Subcutaneous abdominal adipose tissue (tissue), 5 donors: Measurements from ENCODE around the gene RPP25.

Experiments used
- H3K27ac ChIP-seq: one replicate; pipeline ENCODE4 v1.7.0; 2013; ENCODE audit warnings: low read depth, mild to moderate bottlenecking, inconsistent platforms, low read length, moderate library complexity
- H3K27me3 ChIP-seq, 5 donors: one replicate each; pipeline ENCODE4 v1.7.0; 2013; ENCODE audit warnings: low read length in 5 of 5, inconsistent platforms in 1 of 5; ENCODE audit not compliant: control insufficient read depth in 5 of 5, insufficient read depth in 4 of 5
- H3K36me3 ChIP-seq, 5 donors: one replicate each; pipeline ENCODE4 v1.7.0; 2013; ENCODE audit warnings: low read length in 5 of 5; ENCODE audit not compliant: control insufficient read depth in 5 of 5, insufficient read depth in 5 of 5
- H3K4me1 ChIP-seq, 5 donors: one replicate each; pipeline ENCODE4 v1.7.0; 2013; ENCODE audit warnings: low read length in 5 of 5, mild to moderate bottlenecking in 3 of 5, moderate library complexity in 1 of 5; ENCODE audit not compliant: control insufficient read depth in 5 of 5, insufficient read depth in 5 of 5
- H3K4me3 ChIP-seq, 5 donors: one replicate each; pipeline ENCODE4 v1.7.0; 2013; ENCODE audit warnings: low read length in 5 of 5, low read depth in 1 of 5
- H3K9ac ChIP-seq, 5 donors: one replicate each; pipeline ENCODE4 v1.7.0; 2013; ENCODE audit warnings: low read length in 5 of 5, mild to moderate bottlenecking in 4 of 5, moderate library complexity in 3 of 5
- H3K9me3 ChIP-seq, 5 donors: one replicate each; pipeline ENCODE4 v1.7.0; 2013; ENCODE audit warnings: low read length in 5 of 5; ENCODE audit not compliant: control insufficient read depth in 5 of 5
- donor health status: healthy.
- donor health status: healthy.
- donor health status: healthy.
- donor health status: healthy.
- donor health status: healthy.

RPP25 gene

GRCh38 chr15:74992619-74993018 is 36.0 kb upstream of the RPP25 start:
- no peak overlapping the region for H3K4me3 ChIP-seq
- peaks cover 1 to 19% (median 15%) of the 10 kb centered on the region in 5 donors for H3K4me1 ChIP-seq
- H3K27me3 ChIP-seq, result peaks cover 5 to 17% (median 12%) of the 10 kb centered on the region in 5 donors
- no peaks in the 10 kb centered on the region for H3K36me3 ChIP-seq
- H3K9ac ChIP-seq, result no peak overlapping the region
- H3K9me3 ChIP-seq, result peaks cover 0 to 2% (median 0%) of the 10 kb centered on the region in 5 donors
- no peak overlapping the region for H3K27ac ChIP-seq

GRCh38 chr15:74989527-74989926 is 33.0 kb upstream of the RPP25 start:
- Histone ChIP-seq H3K4me3 (no peak overlapping the region), H3K9ac (no peak overlapping the region), H3K27ac (no peak overlapping the region), H3K9me3 (no peaks in the 10 kb centered on the region), H3K27me3 (peaks cover 0 to 3% (median 0%) of the 10 kb centered on the region in 5 donors), H3K36me3 (no peaks in the 10 kb centered on the region), H3K4me1 (peaks cover 0 to 1% (median 0%) of the 10 kb centered on the region in 5 donors)

GRCh38 chr15:74988007-74988800 is 31.6 kb upstream of the RPP25 start:
- peaks cover 0 to 3% (median 0%) of the 10 kb centered on the region in 5 donors for H3K27me3 ChIP-seq
- H3K9ac ChIP-seq, result no peak overlapping the region
- no peaks in the 10 kb centered on the region for H3K9me3 ChIP-seq
- no peak overlapping the region for H3K4me3 ChIP-seq
- no peaks in the 10 kb centered on the region for H3K36me3 ChIP-seq
- no peak overlapping the region for H3K27ac ChIP-seq
- H3K4me1 ChIP-seq, result no peaks in the 10 kb centered on the region

DNA sequence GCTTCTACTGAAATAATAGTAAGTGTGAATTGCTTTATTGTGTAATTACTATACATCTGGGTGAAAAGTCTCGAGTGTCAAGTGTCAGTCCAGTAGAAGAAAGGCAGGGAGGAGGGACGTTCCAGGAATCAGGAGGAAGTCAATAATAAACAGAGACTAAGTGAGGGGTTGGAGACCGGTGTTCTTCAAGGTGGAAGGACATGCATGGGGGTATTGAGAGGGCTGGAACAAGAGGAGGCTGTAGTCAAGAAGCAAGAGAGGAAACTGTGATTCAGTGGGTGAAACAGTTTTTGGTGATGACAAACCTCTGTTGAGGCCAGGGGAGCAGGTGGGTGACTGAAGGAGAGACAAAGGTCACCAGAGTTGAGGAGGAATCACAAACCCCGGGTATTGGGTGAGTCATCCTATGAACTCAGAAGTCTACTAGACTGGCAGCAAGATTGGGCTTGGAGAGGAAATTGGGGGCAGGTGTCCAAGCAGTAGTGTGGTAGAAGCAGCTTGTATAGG is 27.2 kb upstream of the RPP25 start:
- Histone ChIP-seq H3K27ac (no peak overlapping the region), H3K4me3 (no peak overlapping the region), H3K36me3 (no peaks in the 10 kb centered on the region), H3K9ac (no peak overlapping the region), H3K9me3 (no peaks in the 10 kb centered on the region), H3K27me3 (peaks cover 0 to 4% (median 3%) of the 10 kb centered on the region in 5 donors), H3K4me1 (no peaks in the 10 kb centered on the region)

DNA sequence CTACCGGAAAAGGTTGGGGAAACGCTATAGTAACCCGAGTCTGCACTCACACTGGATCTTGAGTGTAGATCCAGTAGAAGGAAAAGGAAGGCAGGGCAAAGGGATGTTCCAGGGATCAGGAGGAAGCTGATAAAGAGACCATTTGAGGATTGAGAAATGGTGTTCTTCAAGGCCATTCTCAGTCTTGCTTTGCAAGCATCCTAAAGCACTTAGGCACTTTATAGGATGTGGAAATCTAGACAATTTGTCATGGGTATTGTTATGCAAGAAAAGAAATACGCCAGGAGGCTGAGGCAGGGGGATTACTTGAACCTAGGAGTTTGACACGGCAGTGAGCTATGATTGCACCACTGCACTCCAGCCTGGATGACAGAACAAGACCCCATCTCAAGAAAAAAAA is 25.6 kb upstream of the RPP25 start:
- Histone ChIP-seq H3K27me3 (peaks cover 0 to 4% (median 3%) of the 10 kb centered on the region in 5 donors), H3K9me3 (no peaks in the 10 kb centered on the region), H3K36me3 (no peaks in the 10 kb centered on the region), H3K4me3 (no peak overlapping the region), H3K9ac (no peak overlapping the region), H3K27ac (no peak overlapping the region), H3K4me1 (no peaks in the 10 kb centered on the region)

DNA sequence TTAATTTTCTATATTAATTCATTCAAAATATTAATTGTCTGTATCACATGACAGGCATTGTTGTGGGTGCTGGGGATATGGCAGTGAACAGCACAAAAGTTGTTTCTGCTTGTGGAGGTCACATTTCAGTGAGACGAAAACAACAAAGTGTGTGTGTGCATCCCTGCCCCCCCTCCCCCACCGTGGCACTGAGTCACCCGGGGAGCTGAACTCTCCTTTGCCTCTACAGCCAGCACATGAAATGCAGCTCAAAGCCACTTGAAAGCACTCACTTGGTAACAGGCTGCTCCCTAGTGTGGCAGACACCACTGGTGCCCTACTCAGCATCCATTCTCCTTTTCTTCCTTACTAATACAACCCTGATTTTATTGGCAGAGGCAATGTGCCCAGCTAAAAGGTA is 21.9 kb upstream of the RPP25 start:
- H3K27me3 ChIP-seq, result peaks cover 0 to 4% (median 0%) of the 10 kb centered on the region in 5 donors
- H3K36me3 ChIP-seq, result no peaks in the 10 kb centered on the region
- no peak overlapping the region for H3K4me3 ChIP-seq
- H3K27ac ChIP-seq, result no peak overlapping the region
- no peaks in the 10 kb centered on the region for H3K4me1 ChIP-seq
- H3K9ac ChIP-seq, result no peak overlapping the region
- no peaks in the 10 kb centered on the region for H3K9me3 ChIP-seq

GRCh38 chr15:74978077-74978476 is 21.5 kb upstream of the RPP25 start:
- H3K27me3 ChIP-seq, result peaks cover 0 to 4% (median 0%) of the 10 kb centered on the region in 5 donors
- H3K4me3 ChIP-seq, result no peak overlapping the region
- no peaks in the 10 kb centered on the region for H3K9me3 ChIP-seq
- no peaks in the 10 kb centered on the region for H3K4me1 ChIP-seq
- no peaks in the 10 kb centered on the region for H3K36me3 ChIP-seq
- no peak overlapping the region for H3K27ac ChIP-seq
- H3K9ac ChIP-seq, result no peak overlapping the region

GRCh38 chr15:74977599-74977998 is 21.0 kb upstream of the RPP25 start:
- H3K9me3 ChIP-seq, result no peaks in the 10 kb centered on the region
- H3K27ac ChIP-seq, result no peak overlapping the region
- peak overlapping the region in 1 of 5 donors; percentile 28 for H3K9ac ChIP-seq
- peaks cover 0 to 4% (median 0%) of the 10 kb centered on the region in 5 donors for H3K27me3 ChIP-seq
- H3K4me3 ChIP-seq, result no peak overlapping the region
- no peaks in the 10 kb centered on the region for H3K36me3 ChIP-seq
- no peaks in the 10 kb centered on the region for H3K4me1 ChIP-seq

GRCh38 chr15:74976159-74976558 is 19.6 kb upstream of the RPP25 start:
- no peaks in the 10 kb centered on the region for H3K36me3 ChIP-seq
- no peak overlapping the region for H3K9ac ChIP-seq
- H3K4me1 ChIP-seq, result no peaks in the 10 kb centered on the region
- H3K9me3 ChIP-seq, result no peaks in the 10 kb centered on the region
- H3K27ac ChIP-seq, result no peak overlapping the region
- peaks cover 0 to 4% (median 0%) of the 10 kb centered on the region in 5 donors for H3K27me3 ChIP-seq
- no peak overlapping the region for H3K4me3 ChIP-seq

GRCh38 chr15:74967670-74968069 is 11.1 kb upstream of the RPP25 start:
- H3K36me3 ChIP-seq, result no peaks in the 10 kb centered on the region
- no peak overlapping the region for H3K9ac ChIP-seq
- no peaks in the 10 kb centered on the region for H3K27me3 ChIP-seq
- no peak overlapping the region for H3K4me3 ChIP-seq
- no peak overlapping the region for H3K27ac ChIP-seq
- H3K9me3 ChIP-seq, result no peaks in the 10 kb centered on the region
- H3K4me1 ChIP-seq, result peaks cover 0 to 13% (median 0%) of the 10 kb centered on the region in 5 donors
